Stomach (tissue), 9 donors: ENCODE results near the gene PTGDS. TPM values are rescaled to one million over a fixed set of nuclear protein-coding genes. Genes with fewer than 3 reads are reported as not detected.

ENCODE experiments used
- DNase-seq, 2 donors: peaks; one replicate each; pipeline versions ENCODE4 v3.0.0 to v3.0.0-alpha.2; 2013 to 2019
- H3K27ac ChIP-seq, 5 donors: fragments of 200-600 bp in 4 of 5; sonication (generic) in 4 of 5; one replicate each; pipeline ENCODE4 v1.5.1; 2013 to 2019; ENCODE audit warnings: mild to moderate bottlenecking in 1 of 5, moderate library complexity in 1 of 5
- H3K27me3 ChIP-seq, 3 donors: fragments of 200-600 bp; sonication (generic); one replicate each; pipeline ENCODE4 v1.5.1; 2017 to 2019; ENCODE audit warnings: mixed run types in 1 of 3
- H3K36me3 ChIP-seq, 4 donors: fragments of 200-600 bp; sonication (generic); 1 replicate in 3 of 4; 2 replicates in 1 of 4; pipeline ENCODE4 v1.5.1; 2016 to 2019
- H3K4me1 ChIP-seq, 4 donors: fragments of 200-600 bp; sonication (generic); one replicate each; pipeline ENCODE4 v1.5.1; 2016 to 2019
- H3K4me3 ChIP-seq, 4 donors: fragments of 200-600 bp; sonication (generic) in 3 of 4; one replicate each; pipeline ENCODE4 v1.5.1; 2016 to 2019; ENCODE audit warnings: mild to moderate bottlenecking in 1 of 4
- H3K9me3 ChIP-seq, 4 donors: fragments of 200-600 bp; sonication (generic); one replicate each; pipeline ENCODE4 v1.5.1; 2016 to 2019
- CTCF ChIP-seq, 7 experiments: fragments of 450-650 bp in 4 of 7; fragments of 200-600 bp in 3 of 7; sonication (generic) in 3 of 7; IDR thresholded peaks; one replicate each; pipeline ENCODE4 v1.5.1; 2016 to 2019; ENCODE audit warnings: antibody characterized with exemption in 7 of 7, control low read depth in 2 of 7, mild to moderate bottlenecking in 1 of 7
- EP300 ChIP-seq: sonication (generic); formaldehyde crosslinking; IDR thresholded peaks from one replicate; pipeline ENCODE4 v1.6.1; 2017; ENCODE audit warnings: antibody characterized with exemption
- POLR2A ChIP-seq, 4 donors: fragments of 450-650 bp; IDR thresholded peaks; one replicate each; pipeline ENCODE4 v1.6.1; 2016; ENCODE audit warnings: antibody characterized with exemption in 4 of 4, control low read depth in 2 of 4, mild to moderate bottlenecking in 1 of 4, moderate library complexity in 1 of 4
- POLR2AphosphoS5 ChIP-seq, 3 donors: sonication (generic); formaldehyde crosslinking; IDR thresholded peaks; one replicate each; pipeline ENCODE4 v1.6.1; 2016; ENCODE audit warnings: antibody characterized with exemption in 3 of 3
- WGBS, 5 donors: extraction: QIAGEN DNeasy Blood & Tissue Kit in 3 of 5; methylation state at CpG; one replicate each; pipeline versions ENCODE4 v1.1.5 to v1.1.7; 2013 to 2018; 5-methylcytosine and 5-hydroxymethylcytosine counted together
- intact Hi-C: fragments of 100-400 bp; cut with DNase I; formaldehyde crosslinking; loops from one replicate; pipeline ENCODE4 v1.15.1; 2023; ENCODE audit warnings: low total_unique reads
- polyA plus RNA-seq, 3 donors: library from polyadenylated mRNA; stranded (reverse); fragments of 200-250 nt; gene quantifications; one replicate each; pipeline ENCODE4 v1.2.3, GENCODE V29; 2013
- total RNA-seq, 5 donors: library from RNA; depleted of rRNA; stranded (reverse); fragments of >200 nt; gene quantifications; one replicate each; pipeline versions ENCODE4 v1.1.0 to v1.2.3, GENCODE V29; 2014 to 2016
- donor health status: healthy with polysubstance abuse.
- donor health status: Bipolar disorder and iron deficiency.
- donor health status: healthy.

PTGDS gene
- total and polyA plus RNA-seq, 8 donors: 2.3 to 64.4 (median 30.6) TPM

- intact Hi-C loops: no loop called here
- TF ChIP-seq CTCF (IDR thresholded peaks at IDR 0.05) (no peak), POLR2A (IDR thresholded peaks at IDR 0.05) (no peak), EP300 (no peak), POLR2AphosphoS5 (IDR thresholded peaks at IDR 0.05) (no peak)
- no peak for DNase-seq
- Histone ChIP-seq H3K27me3 (no peaks in the 10 kb centered on the region), H3K4me1 (no peaks in the 10 kb centered on the region), H3K27ac (no peak overlapping the region), H3K36me3 (peaks cover 0 to 18% (median 9%) of the 10 kb centered on the region in 4 donors), H3K9me3 (no peaks in the 10 kb centered on the region), H3K4me3 (no peak overlapping the region)
- 76 to 87% (median 84%) methylated on average over 3 of the region's 3 CpGs for WGBS, 5 donors
Observed at GRCh38 chr9:136934277-136934676, 43.0 kb upstream of the PTGDS start.

GRCh38 chr9:136935651-136936050, 41.7 kb upstream of the PTGDS start:
- no peaks in the 10 kb centered on the region for H3K27me3 ChIP-seq
- H3K4me3 ChIP-seq: no peak overlapping the region
- no peaks in the 10 kb centered on the region for H3K9me3 ChIP-seq
- 82 to 88% (median 86%) methylated on average over 3 of the region's 3 CpGs for WGBS, 5 donors
- H3K36me3 ChIP-seq: peaks cover 11 to 29% (median 22%) of the 10 kb centered on the region in 4 donors
- no peaks in the 10 kb centered on the region for H3K4me1 ChIP-seq
- TF ChIP-seq EP300: no peak
- TF ChIP-seq CTCF (IDR thresholded peaks at IDR 0.05): no peak
- no peak for TF ChIP-seq POLR2A (IDR thresholded peaks at IDR 0.05)
- TF ChIP-seq POLR2AphosphoS5 (IDR thresholded peaks at IDR 0.05): no peak
- intact Hi-C loops: no loop called here
- H3K27ac ChIP-seq: no peak overlapping the region
- DNase-seq: no peak

- intact Hi-C loops: no loop called here
- WGBS, 5 donors: 89 to 93% (median 92%) methylated on average over 8 of the region's 8 CpGs
- Histone ChIP-seq H3K27ac (no peak overlapping the region), H3K4me3 (no peak overlapping the region), H3K36me3 (peaks cover 21 to 39% (median 33%) of the 10 kb centered on the region in 4 donors), H3K9me3 (no peaks in the 10 kb centered on the region), H3K4me1 (peaks cover 0 to 3% (median under 1%) of the 10 kb centered on the region in 4 donors), H3K27me3 (no peaks in the 10 kb centered on the region)
- DNase-seq: no peak
- no peak for TF ChIP-seq POLR2AphosphoS5 (IDR thresholded peaks at IDR 0.05)
Observed at GRCh38 chr9:136936645-136937170, 40.6 kb upstream of the PTGDS start.

GRCh38 chr9:136937186-136938001, 39.9 kb upstream of the PTGDS start:
- WGBS, 5 donors: 86 to 96% (median 89%) methylated on average over 14 to 15 of the region's 15 CpGs
- intact Hi-C loops: no loop called here
- Histone ChIP-seq H3K27me3 (no peaks in the 10 kb centered on the region), H3K36me3 (peaks cover 28 to 46% (median 40%) of the 10 kb centered on the region in 4 donors), H3K4me3 (no peak overlapping the region), H3K27ac (no peak overlapping the region), H3K9me3 (no peaks in the 10 kb centered on the region), H3K4me1 (peaks cover 0 to 10% (median 6%) of the 10 kb centered on the region in 4 donors)
- no peak for DNase-seq
- TF ChIP-seq POLR2A (IDR thresholded peaks at IDR 0.05) (no peak), EP300 (no peak), CTCF (IDR thresholded peaks at IDR 0.05) (no peak), POLR2AphosphoS5 (IDR thresholded peaks at IDR 0.05) (no peak)
